GF-D8 (cell line): ENCODE results near the gene WNK1.
A peak's percentile ranks its signal among the peaks of the same experiment; 100 is the strongest.

Experiments
- DNase-seq: peaks from one replicate; lab custom pipeline; 2025; lab: John Stamatoyannopoulos, UW

The WNK1 gene

DNA sequence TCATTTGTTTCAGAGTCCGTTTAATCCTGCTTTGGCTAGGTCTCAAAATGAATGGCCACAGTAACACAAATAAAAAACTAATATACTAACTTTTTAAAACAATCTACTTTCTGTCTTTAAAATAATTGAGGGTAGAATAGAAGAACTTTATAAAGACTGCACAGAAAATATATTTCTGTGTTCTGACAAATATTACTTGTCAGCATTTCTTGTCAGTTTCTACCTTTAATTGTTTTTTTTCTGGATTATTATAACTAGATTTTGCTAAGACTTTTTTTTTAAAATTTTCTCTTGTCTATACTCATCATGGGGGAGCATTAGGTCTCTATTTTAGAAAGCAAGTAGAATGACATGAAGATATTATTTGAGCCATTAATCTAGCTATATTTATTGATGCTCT is 110.9 kb downstream of the WNK1 start:
- DNase-seq = no peak

DNA sequence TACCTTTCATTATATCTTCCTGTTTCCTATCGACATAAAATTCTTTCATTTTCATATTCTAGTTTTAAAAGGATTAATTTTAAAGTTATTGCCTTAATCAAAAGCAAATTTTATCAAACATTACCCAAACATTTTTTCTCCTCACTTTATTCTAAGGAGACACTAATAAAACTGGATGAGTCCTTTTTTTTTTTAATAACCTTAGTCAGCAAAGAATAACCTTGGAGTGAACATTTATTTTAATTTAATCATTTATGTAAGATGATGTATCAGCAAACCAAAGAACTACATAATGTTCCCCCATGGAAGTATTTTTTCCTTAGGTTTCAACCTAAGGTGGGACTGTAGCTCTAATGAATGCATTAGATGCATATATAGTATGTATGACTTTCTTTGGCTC is 113.2 kb downstream of the WNK1 start:
- no peak for DNase-seq

DNA sequence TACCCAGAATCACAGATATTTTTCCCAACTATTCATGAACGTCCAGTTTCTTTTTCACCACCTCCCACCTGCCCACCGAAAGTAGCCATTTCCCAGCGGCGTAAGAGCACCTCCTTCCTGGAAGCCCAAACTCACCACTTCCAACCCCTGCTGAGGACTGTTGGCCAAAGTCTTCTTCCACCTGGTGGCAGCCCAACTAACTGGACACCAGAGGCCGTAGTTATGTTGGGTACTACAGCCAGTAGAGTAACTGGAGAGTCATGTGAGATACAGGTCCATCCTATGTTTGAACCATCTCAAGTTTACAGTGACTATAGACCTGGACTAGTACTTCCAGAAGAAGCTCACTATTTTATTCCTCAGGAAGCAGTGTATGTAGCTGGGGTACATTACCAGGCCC is 115.5 kb downstream of the WNK1 start:
- no peak for DNase-seq

DNA sequence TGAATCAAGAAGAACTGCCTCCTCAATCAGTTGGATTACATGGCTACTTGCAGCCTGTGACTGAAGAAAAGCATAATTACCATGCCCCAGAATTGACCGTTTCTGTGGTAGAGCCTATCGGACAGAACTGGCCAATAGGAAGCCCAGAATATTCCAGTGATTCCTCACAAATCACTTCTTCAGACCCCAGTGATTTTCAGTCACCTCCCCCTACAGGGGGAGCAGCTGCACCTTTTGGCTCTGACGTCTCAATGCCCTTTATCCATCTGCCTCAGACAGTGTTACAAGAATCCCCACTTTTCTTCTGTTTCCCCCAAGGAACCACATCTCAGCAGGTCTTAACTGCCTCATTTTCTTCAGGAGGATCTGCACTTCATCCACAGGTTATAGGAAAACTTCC is 116.3 kb downstream of the WNK1 start:
- DNase-seq = no peak

DNA sequence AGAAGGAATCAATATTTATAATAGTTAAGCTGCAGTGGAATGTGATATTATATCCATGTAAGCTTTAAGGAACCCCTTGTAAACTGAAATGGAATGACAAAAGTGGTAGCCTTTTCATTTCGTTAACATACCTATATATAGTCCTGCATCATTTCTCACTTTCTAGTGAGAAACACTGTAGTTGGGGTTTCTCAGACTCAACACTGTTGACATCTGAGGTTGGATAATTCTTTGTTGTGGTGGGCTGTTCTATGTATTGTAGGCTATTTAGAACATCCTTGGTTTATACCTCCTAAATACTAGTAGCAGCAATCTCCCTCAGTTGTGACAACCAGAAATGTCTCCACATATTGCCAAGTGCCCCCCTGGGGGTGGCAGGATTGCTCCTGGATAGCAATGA is 118.0 kb downstream of the WNK1 start:
- DNase-seq = no peak

DNA sequence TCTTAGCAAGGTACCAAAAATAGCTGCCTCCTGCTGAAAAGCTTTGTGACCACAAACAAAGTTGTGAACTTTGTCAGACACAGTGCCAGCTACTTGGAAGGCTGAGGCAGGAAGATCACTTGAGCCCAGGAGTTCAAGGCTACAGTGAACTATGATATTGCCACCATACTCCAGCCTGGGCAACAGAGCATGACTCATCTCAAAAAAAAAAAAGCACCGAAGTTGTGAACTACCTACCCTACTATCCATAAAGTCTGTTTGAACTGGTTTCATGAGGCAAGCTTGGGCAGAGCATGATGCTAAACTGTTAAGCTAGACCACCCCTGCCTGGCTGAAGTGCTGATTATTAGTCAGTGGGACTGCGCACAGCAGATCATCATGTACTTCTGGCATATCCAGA is 121.6 kb downstream of the WNK1 start:
- DNase-seq = no peak

DNA sequence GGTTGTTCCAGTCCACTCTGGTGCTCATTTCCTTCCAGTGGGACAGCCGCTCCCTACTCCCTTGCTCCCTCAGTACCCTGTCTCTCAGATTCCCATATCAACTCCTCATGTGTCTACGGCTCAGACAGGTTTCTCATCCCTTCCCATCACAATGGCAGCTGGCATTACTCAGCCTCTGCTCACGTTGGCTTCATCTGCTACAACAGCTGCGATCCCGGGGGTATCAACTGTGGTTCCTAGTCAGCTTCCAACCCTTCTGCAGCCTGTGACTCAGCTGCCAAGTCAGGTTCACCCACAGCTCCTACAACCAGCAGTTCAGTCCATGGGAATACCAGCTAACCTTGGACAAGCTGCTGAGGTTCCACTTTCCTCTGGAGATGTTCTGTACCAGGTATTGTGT is 127.3 kb downstream of the WNK1 start:
- DNase-seq = no peak

DNA sequence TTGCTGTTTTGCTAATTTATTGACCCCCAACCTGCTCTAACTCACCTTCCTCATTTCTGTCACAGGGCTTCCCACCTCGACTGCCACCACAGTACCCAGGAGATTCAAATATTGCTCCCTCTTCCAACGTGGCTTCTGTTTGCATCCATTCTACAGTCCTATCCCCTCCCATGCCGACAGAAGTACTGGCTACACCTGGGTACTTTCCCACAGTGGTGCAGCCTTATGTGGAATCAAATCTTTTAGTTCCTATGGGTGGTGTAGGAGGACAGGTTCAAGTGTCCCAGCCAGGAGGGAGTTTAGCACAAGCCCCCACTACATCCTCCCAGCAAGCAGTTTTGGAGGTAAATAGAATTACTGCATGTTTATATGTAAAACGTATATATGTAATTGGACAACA is 128.3 kb downstream of the WNK1 start:
- DNase-seq = no peak

DNA sequence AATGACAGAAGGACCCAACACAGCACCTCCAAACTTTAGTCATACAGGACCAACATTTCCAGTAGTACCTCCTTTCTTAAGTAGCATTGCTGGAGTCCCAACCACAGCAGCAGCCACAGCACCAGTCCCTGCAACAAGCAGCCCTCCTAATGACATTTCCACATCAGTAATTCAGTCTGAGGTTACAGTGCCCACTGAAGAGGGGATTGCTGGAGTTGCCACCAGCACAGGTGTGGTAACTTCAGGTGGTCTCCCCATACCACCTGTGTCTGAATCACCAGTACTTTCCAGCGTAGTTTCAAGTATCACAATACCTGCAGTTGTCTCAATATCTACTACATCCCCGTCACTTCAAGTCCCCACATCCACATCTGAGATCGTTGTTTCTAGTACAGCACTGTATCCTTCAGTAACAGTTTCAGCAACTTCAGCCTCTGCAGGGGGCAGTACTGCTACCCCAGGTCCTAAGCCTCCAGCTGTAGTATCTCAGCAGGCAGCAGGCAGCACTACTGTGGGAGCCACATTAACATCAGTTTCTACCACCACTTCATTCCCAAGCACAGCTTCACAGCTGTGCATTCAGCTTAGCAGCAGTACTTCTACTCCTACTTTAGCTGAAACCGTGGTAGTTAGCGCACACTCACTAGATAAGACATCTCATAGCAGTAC is 132.5 kb downstream of the WNK1 start:
- no peak for DNase-seq

DNA sequence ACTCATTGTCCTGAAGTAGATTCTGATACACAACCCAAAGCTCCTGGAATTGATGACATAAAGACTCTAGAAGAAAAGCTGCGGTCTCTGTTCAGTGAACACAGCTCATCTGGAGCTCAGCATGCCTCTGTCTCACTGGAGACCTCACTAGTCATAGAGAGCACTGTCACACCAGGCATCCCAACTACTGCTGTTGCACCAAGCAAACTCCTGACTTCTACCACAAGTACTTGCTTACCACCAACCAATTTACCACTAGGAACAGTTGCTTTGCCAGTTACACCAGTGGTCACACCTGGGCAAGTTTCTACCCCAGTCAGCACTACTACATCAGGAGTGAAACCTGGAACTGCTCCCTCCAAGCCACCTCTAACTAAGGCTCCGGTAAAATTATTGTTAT is 133.3 kb downstream of the WNK1 start:
- no peak for DNase-seq

DNA sequence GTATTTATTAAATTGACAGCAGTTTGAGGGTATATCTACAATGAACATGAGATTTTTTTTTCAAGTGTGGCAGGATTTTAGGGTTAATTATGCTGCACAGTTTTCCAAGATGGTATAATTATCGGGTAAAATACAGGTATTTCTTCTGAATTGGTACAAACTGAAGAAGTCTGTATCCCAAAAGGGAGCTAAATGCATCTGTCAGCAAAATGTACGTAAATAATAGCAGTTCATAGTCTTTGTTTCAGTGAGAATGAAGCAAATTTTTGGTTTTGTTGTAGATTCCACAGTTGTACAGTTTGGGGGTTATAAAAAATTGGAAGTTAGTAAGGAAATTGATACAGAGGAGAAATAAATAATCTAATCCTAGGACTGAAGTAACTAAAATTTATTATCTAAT is 133.8 kb downstream of the WNK1 start:
- DNase-seq = no peak

DNA sequence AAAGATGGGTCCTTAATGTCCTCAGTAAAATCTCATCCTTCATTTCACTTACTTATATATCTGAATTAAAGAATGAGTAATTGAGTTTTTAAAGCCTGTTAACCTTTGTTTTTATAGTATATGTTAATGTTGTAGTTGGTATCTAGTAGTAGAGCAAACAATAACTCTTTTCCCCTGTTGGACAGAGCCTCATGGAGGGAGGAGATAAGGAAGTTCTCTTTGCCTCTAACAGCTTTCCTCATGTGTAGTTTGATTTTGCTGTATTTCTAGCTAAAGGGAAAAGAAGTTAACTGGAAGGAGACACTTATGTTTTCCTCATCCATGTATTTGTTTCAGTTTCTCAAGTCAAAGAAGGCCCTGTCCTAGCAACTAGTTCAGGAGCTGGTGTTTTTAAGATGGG is 141.8 kb downstream of the WNK1 start:
- DNase-seq = no peak

DNA sequence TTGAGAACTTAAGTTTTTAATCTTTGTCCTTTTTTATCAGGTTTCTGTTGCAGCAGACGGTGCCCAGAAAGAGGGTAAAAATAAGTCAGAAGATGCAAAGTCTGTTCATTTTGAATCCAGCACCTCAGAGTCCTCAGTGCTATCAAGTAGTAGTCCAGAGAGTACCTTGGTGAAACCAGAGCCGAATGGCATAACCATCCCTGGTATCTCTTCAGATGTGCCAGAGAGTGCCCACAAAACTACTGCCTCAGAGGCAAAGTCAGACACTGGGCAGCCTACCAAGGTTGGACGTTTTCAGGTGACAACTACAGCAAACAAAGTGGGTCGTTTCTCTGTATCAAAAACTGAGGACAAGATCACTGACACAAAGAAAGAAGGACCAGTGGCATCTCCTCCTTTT is 143.7 kb downstream of the WNK1 start:
- DNase-seq = no peak

DNA sequence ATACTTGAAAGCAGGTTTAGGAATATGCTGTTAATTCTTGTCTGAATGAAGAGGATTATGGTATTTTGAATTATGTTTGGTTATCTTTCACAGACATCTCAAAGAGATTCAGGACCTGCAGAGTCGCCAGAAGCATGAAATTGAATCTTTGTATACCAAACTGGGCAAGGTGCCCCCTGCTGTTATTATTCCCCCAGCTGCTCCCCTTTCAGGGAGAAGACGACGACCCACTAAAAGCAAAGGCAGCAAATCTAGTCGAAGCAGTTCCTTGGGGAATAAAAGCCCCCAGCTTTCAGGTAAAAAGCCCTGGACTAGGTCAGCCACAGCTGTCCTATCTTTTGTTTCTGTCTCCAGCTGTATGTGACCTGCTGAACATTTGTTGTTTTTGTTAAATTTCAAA is 145.0 kb downstream of the WNK1 start:
- no peak for DNase-seq

DNA sequence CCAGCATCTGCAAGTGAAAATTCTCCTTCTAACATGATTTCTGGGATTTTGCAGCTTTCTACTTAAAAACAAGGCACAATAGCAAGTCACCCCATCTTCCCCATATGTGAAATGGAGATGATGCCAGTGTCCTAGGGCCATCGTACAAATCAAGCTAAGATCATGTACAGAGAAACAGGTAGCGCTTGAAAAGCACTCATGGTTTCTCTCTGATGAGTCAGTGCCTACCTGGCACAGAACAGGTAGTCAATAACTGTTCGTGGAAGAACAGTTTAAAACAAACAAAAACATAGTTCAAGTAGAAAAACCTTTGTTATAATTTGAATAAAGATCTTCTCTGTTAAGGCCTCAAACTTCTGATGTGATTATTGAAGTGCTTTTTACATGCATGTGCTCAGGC is 150.2 kb downstream of the WNK1 start:
- no peak for DNase-seq

DNA sequence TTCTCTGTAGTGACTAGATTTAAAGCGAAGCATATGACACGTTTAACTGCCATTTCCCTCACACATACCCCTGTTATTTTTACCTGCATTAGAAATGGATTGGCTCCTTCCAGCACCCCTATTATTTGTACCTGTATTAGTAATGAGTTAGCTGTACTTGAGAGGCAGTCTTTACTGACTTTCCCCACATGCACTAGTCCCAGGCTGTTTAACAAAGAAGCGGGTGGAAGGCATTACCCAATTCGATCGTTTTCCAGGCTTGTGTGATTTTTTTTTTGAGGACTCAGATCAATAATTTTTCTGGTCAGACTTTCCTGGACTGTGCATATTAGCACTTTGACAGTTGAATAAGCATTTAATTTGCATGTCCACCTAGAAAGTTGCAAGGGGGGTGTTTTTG is 150.7 kb downstream of the WNK1 start:
- DNase-seq = no peak

DNA sequence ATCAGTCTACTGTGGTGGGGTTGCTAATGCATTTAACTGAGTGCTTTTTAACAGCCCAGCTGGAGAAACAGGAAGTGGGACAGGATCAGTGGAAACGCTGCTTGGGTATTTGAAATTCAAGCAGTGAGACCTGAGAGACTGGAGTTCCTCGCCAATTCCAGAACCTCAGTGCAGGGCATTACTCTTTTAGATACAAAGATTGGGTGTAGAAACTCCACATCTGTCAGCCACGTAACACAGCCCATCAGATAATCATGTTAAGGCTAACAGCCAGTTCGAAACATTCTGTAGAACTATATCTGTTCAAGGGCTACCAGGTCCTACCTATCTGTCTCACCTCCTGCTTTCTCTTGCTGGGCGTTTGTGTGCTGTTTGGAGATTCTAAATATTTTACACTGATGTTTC is 151.6 kb downstream of the WNK1 start:
- DNase-seq = peak; percentile 31

DNA sequence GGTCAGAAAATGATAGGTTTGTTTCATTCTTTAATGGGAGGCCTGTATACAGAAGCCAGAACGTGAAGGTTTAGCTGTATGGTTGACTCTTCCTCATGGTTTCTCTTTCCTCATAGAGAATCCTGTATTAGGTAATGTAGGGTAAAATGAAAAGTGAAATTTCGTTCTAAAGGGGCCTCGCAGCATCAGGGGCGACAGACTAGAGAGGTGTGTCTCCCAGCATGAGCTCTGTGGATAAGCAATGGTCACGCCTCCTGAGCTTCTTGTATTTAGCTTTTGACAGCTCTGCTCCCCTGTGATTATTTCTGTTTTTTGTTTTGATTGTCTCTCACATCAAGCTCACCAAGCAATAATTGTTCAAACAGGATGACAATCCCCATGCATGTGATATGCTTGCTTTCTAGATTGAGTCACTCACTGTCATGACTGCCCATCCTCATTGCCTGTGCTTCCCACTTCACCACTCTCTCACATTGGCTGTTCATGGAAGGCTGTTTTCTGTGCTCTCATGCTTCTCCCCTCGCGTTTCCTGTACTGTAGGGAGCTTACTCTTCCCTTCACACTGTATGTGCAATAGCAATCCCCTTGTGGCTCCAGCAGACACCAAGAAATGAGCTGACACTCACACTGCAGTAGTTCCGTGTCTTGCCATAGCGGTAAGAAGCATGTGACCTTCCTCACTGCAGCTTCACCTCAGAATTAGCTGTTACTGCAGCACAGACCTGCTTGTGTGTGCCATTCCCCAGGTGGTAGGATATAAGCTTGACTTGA is 153.1 kb downstream of the WNK1 start:
- DNase-seq = peak; percentile 78

DNA sequence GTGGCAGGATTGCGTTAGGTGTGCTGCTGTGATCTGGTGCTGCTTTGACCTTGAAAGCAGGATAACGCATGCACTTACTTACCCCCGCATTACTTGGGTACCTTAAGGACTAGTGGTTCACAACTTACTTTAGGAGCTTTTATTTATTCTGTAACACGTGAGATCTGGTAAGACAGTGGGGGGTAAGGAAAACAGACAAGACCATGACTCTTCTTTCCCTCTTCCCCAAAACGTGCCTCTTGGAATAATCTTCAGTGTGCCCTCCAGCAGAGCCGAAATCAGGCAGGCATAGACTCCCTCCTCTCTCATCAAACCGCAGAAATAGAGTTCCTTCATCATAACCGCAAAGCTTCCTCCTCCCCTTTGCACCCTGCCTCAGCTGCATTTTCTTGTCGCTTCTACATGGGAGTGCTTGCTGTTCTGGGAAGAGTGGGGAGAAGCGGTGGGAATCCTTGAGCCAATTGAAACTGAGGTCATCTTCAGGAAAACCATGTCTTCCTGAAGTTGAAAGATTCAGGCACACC is 153.7 kb downstream of the WNK1 start:
- DNase-seq = peak; percentile 26

DNA sequence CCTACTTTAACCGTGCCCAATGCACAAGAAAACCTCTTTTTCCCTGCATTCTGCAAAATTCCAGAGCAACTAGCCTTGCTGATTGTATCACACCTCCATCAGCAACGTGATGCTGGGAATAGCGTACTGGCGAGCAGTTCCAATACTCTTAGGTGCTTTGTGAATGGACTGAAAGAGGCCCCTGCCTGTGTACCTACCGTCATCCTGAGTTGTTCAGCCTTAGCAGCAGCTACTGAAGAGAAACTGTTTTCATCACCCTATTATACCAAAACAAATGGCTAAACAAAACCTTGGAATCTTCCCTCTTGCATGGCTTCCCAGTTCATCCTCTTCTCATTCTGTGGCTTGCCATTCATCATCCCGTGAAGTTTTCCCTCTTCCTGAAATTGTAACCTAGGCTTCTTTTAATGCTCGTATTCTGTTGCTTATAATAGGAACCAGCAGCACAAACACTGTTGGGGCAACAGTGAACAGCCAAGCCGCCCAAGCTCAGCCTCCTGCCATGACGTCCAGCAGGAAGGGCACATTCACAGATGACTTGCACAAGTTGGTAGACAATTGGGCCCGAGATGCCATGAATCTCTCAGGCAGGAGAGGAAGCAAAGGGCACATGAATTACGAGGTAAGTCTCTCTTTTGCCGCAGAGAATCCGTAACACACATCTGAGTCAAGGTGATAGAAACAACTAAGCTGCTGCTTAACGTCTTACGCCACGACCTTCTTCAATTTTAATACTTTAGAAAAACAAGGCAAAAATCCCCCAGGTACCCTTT is 155.2 kb downstream of the WNK1 start:
- no peak for DNase-seq

DNA sequence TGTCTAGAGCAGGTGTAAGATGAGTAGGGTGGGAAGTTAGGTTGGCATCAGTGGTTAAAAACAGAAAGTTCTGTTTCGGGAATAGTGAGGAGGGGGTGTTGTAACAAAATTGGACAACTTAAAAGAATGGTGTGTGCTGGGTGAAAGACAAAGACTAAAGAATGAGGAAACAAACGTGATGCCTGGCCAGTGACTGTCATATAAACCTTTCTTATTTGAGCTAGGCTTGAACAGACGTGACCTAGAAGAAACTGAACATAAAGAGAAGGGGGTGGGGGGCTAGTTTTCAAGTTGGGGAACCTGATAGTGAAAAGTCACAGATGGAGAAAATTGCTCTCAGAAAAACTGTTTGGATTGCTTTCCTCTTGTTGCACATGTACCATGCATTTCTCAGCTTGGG is 157.5 kb downstream of the WNK1 start:
- no peak for DNase-seq

DNA sequence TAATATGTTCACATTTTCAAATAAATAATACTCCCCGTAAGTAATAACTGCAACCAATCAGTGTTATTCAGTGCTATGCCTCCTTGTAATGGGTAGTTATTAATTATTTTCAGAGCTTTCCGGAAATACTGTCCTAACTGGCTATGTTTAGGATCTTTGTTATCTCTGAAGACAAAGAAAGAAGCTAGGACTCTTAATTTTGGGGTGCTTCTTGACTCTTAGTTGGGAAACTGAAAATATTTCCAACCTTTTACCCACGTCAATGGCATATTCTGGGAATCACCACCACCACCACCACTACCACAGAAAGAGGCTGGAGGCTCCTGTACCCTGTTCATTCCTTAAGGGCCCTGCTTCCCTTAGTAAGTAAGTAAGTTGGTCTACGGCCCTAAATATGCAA is 158.0 kb downstream of the WNK1 start:
- DNase-seq = no peak
